ENCODE results near the gene CERS6. TPM values are rescaled to one million over a fixed set of nuclear protein-coding genes. Genes with fewer than 3 reads are reported as not detected.

CERS6 gene
- total and polyA plus RNA-seq, 10 of the 15 experiments (the other 5 are each of a cell fraction or from before 2014, with no cell fraction given): 1.3 to 20.4 (median 14.1) TPM

DNA sequence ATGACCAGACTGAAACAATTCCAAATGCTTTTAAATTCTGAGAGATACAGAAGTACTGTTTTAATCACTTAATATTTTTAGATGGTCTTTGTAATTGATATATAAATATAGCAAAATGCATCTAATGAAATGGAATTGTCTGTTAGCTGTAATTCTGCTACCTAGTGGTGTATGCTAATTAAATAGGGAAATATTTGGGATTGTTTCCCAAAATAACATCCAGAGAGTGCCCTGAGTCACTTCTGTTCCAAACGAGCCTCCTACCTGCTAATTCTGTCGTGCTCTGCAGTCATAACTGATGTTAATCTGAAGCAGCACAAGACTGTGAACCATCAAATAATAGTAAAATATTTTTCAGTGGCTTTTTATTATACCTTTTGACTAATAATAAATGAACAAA is 274.9 kb downstream of the CERS6 start (continued):
- no peak for TF ChIP-seq SMAD5 (IDR thresholded peaks at IDR 0.05; ENCODE audit: low read depth)
- no peak for TF ChIP-seq ESRRA (IDR thresholded peaks at IDR 0.05; ENCODE audit: low read length)
- no peak for TF ChIP-seq KLF5 (IDR thresholded peaks at IDR 0.05; ENCODE audit: partially characterized antibody)
- TF ChIP-seq IKZF1 (conservative IDR thresholded peaks at IDR 0.05): no peak
- no peak for TF ChIP-seq KAT2A (conservative IDR thresholded peaks at IDR 0.05; ENCODE audit: control insufficient read depth, low read depth, low read length)
- TF ChIP-seq, protein P1, sequence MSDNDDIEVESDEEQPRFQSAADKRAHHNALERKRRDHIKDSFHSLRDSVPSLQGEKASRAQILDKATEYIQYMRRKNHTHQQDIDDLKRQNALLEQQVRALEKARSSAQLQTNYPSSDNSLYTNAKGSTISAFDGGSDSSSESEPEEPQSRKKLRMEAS (IDR thresholded peaks at IDR 0.05; ENCODE audit: low read depth, low read length): no peak
- no peak for TF ChIP-seq MTA3 (IDR thresholded peaks at IDR 0.05; ENCODE audit: borderline replicate concordance, low read length)

DNA sequence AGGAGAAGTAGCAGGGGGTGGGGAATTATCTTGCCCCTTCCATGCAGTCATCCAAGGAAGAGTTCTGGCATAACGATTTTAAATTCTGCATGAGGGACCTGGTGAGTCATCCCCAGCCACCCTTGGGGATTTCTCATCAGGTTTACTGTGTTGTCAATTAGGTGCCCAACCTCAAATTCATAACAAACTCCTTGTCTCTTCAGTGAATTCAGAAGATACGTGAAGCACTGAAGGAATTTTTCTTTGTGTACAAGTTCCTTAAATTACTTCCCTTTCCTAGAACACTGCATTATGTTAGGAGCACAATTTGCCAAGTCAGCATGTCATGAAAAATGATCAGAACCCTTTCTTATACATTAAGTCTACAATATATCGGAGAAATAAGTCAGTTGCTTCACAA is 275.5 kb downstream of the CERS6 start:
- Histone ChIP-seq H3K27ac (ENCODE audit: control insufficient read depth, insufficient read depth) (no peak overlapping the region), H4K20me1 (ENCODE audit: control insufficient read depth, insufficient read depth) (no peaks in the 10 kb centered on the region), H3K4me3 (no peak overlapping the region), H3K4me2 (ENCODE audit: control insufficient read depth, insufficient read depth) (no peak overlapping the region), H3K79me2 (ENCODE audit: control insufficient read depth, insufficient read depth, low read length) (no peaks in the 10 kb centered on the region), H2AFZ (ENCODE audit: control insufficient read depth, low read depth, low read length) (no peak overlapping the region), H3K9me3 (replicated peaks; ENCODE audit: control insufficient read depth, insufficient read depth, low read length) (no peaks in the 10 kb centered on the region), H3K9ac (ENCODE audit: control insufficient read depth, insufficient read depth, low read length) (no peak overlapping the region), H3K27me3 (replicated peaks in 1 of 2; ENCODE audit: control insufficient read depth in 2 of 2, insufficient read depth in 2 of 2, low read length in 1 of 2) (no peaks in the 10 kb centered on the region), H3K36me3 (ENCODE audit: control insufficient read depth in 2 of 2, insufficient read depth in 2 of 2, low read length in 1 of 2) (no peaks in the 10 kb centered on the region), H3K4me1 (ENCODE audit: control insufficient read depth, insufficient read depth, low read length) (no peaks in the 10 kb centered on the region)
- ChIA-PET POLR2A (no interaction called here), SMC1A (ENCODE audit: uncharacterized antibody, unreplicated experiment) (interaction anchor here (1.4 kb wide), 1 partner anchor 13 kb away, joined by 3 read pairs; no protein-coding TSS in a partner anchor), CTCF (no interaction called here), RAD21 (ENCODE audit: unreplicated experiment) (no interaction called here)
- FAIRE-seq (peak; percentile 31), DNase-seq (ENCODE audit: low read depth, low spot score) (no peak), ATAC-seq (peak; percentile 47; the same call in 2 of the 3 replicates)
- BruUV-seq (replicated peaks): no TSS peak
- in situ Hi-C loops (cut with MboI): no loop called here
- TF ChIP-seq CREB1 (IDR thresholded peaks at IDR 0.05; ENCODE audit: low read depth) (no peak), CEBPZ (IDR thresholded peaks at IDR 0.05; ENCODE audit: low read depth, low read length) (no peak), RUNX3 (IDR thresholded peaks at IDR 0.05; ENCODE audit: low read length) (no peak), ZBED1 (IDR thresholded peaks at IDR 0.05; ENCODE audit: borderline replicate concordance) (no peak), POLR2A (IDR thresholded peaks at IDR 0.05; ENCODE audit: low read depth, low read length) (no peak)
- intact Hi-C loops (cut with micrococcal nuclease; ENCODE audit: unreplicated experiment): no loop called here
- 56% methylated on average over 3 of the region's 3 CpGs for WGBS (ENCODE audit: insufficient coverage, insufficient replicate concordance, low lambda C conversion rate, missing lambda C conversion rate)

Data from GM12878 (cell line).